SK-N-SH treated with all-trans-retinoic acid at 6 μM for 48 hours (cell line): ENCODE data around the gene PBX4.

Source experiments
- ATAC-seq: fragments of 200-7000 bp; cut with Tn5 transposase; 3 replicates; pipeline ENCODE4 v1.9.1; 2020; ENCODE audit warnings: mild to moderate bottlenecking, moderate library complexity
- ARNTL ChIP-seq: fragments of 450-650 bp; formaldehyde crosslinking; IDR thresholded peaks from 2 replicates; pipeline ENCODE4 v1.5.0; 2020; ENCODE audit warnings: low read depth, mild to moderate bottlenecking, moderate library complexity, borderline replicate concordance
- CSDC2 ChIP-seq: fragments of 250-450 bp; sonication (Bioruptor Pico); IDR thresholded peaks from 2 replicates; pipeline ENCODE4 v1.5.0; 2020; ENCODE audit warnings: mild to moderate bottlenecking, moderate library complexity
- ESRRG ChIP-seq: fragments of 250-450 bp; sonication (Bioruptor Pico); IDR thresholded peaks from 2 replicates; pipeline ENCODE4 v1.6.1; 2021; ENCODE audit warnings: mild to moderate bottlenecking
- GLIS3 ChIP-seq: fragments of 250-450 bp; sonication (Bioruptor Pico); IDR thresholded peaks from 2 replicates; pipeline ENCODE4 v1.5.0; 2020; ENCODE audit warnings: mild to moderate bottlenecking, moderate library complexity
- OSR1 ChIP-seq: fragments of 250-450 bp; sonication (Bioruptor Pico); IDR thresholded peaks from 2 replicates; pipeline ENCODE4 v1.8.0; 2022; ENCODE audit warnings: moderate library complexity, mild to moderate bottlenecking, inconsistent platforms
- PPARA ChIP-seq: fragments of 250-450 bp; sonication (Bioruptor Pico); IDR thresholded peaks from 2 replicates; pipeline ENCODE4 v1.5.0; 2020; ENCODE audit warnings: mild to moderate bottlenecking, borderline replicate concordance
- RARB ChIP-seq: fragments of 250-450 bp; sonication (Bioruptor Pico); IDR thresholded peaks from 2 replicates; pipeline ENCODE4 v1.8.0; 2021; ENCODE audit warnings: mild to moderate bottlenecking, moderate library complexity
- SNAI2 ChIP-seq: fragments of 250-450 bp; sonication (Bioruptor Pico); IDR thresholded peaks from 2 replicates; pipeline ENCODE4 v1.5.0; 2020; ENCODE audit warnings: mild to moderate bottlenecking, moderate library complexity
- TCF4 ChIP-seq: fragments of 250-450 bp; sonication (Bioruptor Pico); IDR thresholded peaks from 2 replicates; pipeline ENCODE4 v1.8.0; 2021; ENCODE audit warnings: mild to moderate bottlenecking, moderate library complexity, borderline replicate concordance
- TOX ChIP-seq: fragments of 250-450 bp; sonication (Bioruptor Pico); IDR thresholded peaks from 2 replicates; pipeline ENCODE4 v1.8.0; 2021; ENCODE audit warnings: mild to moderate bottlenecking, moderate library complexity, borderline replicate concordance
- ZC3H10 ChIP-seq: fragments of 250-450 bp; sonication (Bioruptor Pico); IDR thresholded peaks from 2 replicates; pipeline ENCODE4 v1.5.1; 2021; ENCODE audit warnings: mild to moderate bottlenecking, moderate library complexity
- ZFP3 ChIP-seq: fragments of 250-450 bp; sonication (Bioruptor Pico); IDR thresholded peaks from 2 replicates; pipeline ENCODE4 v1.5.0; 2020; ENCODE audit warnings: mild to moderate bottlenecking, moderate library complexity
- ZFP30 ChIP-seq: fragments of 450-650 bp; formaldehyde crosslinking; IDR thresholded peaks from 2 replicates; pipeline ENCODE4 v1.5.0; 2022; ENCODE audit warnings: mild to moderate bottlenecking, moderate library complexity
- ZNF565 ChIP-seq: fragments of 450-650 bp; formaldehyde crosslinking; conservative IDR thresholded peaks from 2 replicates; pipeline ENCODE4 v1.5.0; 2020; ENCODE audit warnings: low read depth, mild to moderate bottlenecking, moderate library complexity
- ZNF70 ChIP-seq: fragments of 450-650 bp; formaldehyde crosslinking; IDR thresholded peaks from 2 replicates; pipeline ENCODE4 v1.5.0; 2020; ENCODE audit warnings: mild to moderate bottlenecking, moderate library complexity
- ZNF8 ChIP-seq: fragments of 450-650 bp; formaldehyde crosslinking; IDR thresholded peaks from 2 replicates; pipeline ENCODE4 v1.5.0; 2020; ENCODE audit warnings: mild to moderate bottlenecking, moderate library complexity
- TF ChIP-seq, protein P1 (sequence below): fragments of 250-450 bp; sonication (Bioruptor Pico); IDR thresholded peaks from 2 replicates; pipeline ENCODE4 v1.8.0; 2020; ENCODE audit warnings: mild to moderate bottlenecking, moderate library complexity, borderline replicate concordance
- TF ChIP-seq, protein P2 (sequence below): fragments of 250-450 bp; sonication (Bioruptor Pico); IDR thresholded peaks from 2 replicates; pipeline ENCODE4 v1.5.0; 2020; ENCODE audit warnings: mild to moderate bottlenecking, moderate library complexity
- TF ChIP-seq, protein P3 (sequence below): fragments of 250-450 bp; sonication (Bioruptor Pico); IDR thresholded peaks from 2 replicates; pipeline ENCODE4 v1.5.1; 2021; ENCODE audit warnings: mild to moderate bottlenecking, moderate library complexity
- TF ChIP-seq, protein P4 (sequence below): fragments of 250-450 bp; sonication (Bioruptor Pico); IDR thresholded peaks from 2 replicates; pipeline ENCODE4 v1.8.0; 2021; ENCODE audit warnings: low read depth, mild to moderate bottlenecking, moderate library complexity, borderline replicate concordance

The PBX4 gene

DNA sequence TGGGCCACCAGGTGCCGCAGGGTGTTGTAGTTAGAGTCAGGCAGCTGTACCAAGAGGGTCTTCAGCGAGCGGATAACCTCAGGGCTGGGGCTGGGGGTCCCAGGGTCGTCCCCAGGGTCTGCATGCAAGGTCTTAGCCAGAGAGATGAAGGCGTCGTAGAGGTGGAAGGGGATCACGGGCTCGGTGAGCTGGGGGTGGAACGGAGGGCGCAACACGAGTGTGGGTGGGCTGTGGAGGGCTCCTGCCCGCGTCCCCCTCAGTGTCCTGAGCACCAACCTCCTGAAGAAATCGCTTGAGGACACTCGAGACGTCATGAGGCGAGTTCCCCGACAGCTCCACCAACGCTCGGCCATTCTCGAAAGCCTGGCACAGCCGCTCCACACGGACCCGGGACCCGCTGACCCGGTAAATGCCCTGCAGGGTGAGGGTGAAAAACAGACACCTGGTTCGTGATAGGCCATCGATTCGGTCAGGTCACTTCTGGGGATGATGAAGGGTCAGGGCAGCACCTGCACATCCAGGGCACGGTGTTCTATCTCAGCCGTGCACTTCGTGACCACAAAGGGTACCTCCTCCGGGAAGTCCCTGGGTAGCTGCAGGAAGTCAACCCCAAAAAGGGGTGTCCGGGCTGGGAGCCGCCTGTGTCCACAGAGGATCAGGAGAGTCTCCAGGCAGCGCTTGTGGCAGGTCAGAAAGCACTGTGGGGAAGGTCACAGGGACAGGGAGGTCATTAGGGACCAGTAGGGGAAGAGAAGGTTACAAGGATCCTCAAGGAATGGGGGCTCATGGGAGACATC, 16.2 kb upstream of the PBX4 start:
- TF ChIP-seq SNAI2 (no peak), ZNF70 (CRISPR knock-in tag) (no peak), ZFP30 (CRISPR knock-in tag) (no peak), ARNTL (CRISPR knock-in tag) (no peak), ESRRG (CRISPR knock-in tag) (no peak), TOX (CRISPR knock-in tag) (no peak), OSR1 (CRISPR knock-in tag) (no peak), PPARA (no peak)
- no peak for ATAC-seq

DNA sequence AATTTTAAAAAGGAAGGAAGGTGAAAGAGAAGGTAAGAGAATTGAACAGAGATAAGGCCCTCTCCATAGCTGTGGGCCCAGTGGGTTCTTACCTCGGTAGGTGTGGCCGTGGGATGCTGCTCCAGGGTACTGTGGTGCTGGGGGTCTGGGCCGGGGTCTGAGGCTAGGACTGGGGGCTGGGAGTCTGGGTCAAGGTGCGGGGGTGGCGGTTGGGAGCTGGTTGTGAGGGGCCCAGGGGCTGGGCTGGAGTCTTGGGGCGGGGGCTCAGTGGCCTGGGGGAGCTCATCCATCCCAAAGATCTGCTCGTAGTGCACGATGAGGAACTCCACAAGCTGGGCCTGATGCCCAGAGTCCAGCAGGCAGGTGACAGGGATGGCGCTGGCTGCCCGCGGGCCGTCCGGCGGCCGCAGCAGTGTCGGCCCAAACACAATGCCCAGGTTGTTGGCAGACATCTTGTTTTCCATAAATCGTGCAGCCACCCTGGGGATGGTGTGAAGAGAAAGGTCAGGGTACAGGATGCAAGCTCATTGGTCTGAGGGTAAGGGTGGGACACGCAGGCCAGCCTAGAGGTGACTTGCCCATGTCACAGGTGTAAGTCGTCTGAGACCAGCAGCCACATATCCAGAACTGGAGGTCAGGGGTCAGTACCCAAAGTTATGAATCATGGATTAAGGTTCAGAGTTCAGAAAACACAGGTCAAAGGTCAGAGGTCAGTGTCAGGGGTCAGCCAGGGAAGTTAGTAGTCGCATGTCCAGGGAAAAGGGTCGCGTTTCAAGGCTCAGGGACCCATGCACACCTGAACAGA, 15.4 kb upstream of the PBX4 start:
- ATAC-seq, result no peak
- no peak for TF ChIP-seq PPARA
- TF ChIP-seq, protein P1, sequence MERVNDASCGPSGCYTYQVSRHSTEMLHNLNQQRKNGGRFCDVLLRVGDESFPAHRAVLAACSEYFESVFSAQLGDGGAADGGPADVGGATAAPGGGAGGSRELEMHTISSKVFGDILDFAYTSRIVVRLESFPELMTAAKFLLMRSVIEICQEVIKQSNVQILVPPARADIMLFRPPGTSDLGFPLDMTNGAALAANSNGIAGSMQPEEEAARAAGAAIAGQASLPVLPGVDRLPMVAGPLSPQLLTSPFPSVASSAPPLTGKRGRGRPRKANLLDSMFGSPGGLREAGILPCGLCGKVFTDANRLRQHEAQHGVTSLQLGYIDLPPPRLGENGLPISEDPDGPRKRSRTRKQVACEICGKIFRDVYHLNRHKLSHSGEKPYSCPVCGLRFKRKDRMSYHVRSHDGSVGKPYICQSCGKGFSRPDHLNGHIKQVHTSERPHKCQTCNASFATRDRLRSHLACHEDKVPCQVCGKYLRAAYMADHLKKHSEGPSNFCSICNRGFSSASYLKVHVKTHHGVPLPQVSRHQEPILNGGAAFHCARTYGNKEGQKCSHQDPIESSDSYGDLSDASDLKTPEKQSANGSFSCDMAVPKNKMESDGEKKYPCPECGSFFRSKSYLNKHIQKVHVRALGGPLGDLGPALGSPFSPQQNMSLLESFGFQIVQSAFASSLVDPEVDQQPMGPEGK (CRISPR knock-in tag), result no peak
- TF ChIP-seq, protein P2, sequence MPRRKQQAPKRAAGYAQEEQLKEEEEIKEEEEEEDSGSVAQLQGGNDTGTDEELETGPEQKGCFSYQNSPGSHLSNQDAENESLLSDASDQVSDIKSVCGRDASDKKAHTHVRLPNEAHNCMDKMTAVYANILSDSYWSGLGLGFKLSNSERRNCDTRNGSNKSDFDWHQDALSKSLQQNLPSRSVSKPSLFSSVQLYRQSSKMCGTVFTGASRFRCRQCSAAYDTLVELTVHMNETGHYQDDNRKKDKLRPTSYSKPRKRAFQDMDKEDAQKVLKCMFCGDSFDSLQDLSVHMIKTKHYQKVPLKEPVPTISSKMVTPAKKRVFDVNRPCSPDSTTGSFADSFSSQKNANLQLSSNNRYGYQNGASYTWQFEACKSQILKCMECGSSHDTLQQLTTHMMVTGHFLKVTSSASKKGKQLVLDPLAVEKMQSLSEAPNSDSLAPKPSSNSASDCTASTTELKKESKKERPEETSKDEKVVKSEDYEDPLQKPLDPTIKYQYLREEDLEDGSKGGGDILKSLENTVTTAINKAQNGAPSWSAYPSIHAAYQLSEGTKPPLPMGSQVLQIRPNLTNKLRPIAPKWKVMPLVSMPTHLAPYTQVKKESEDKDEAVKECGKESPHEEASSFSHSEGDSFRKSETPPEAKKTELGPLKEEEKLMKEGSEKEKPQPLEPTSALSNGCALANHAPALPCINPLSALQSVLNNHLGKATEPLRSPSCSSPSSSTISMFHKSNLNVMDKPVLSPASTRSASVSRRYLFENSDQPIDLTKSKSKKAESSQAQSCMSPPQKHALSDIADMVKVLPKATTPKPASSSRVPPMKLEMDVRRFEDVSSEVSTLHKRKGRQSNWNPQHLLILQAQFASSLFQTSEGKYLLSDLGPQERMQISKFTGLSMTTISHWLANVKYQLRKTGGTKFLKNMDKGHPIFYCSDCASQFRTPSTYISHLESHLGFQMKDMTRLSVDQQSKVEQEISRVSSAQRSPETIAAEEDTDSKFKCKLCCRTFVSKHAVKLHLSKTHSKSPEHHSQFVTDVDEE, result no peak
- TF ChIP-seq CSDC2, result no peak
- no peak for TF ChIP-seq OSR1 (CRISPR knock-in tag)
- TF ChIP-seq ZNF8, result no peak
- TF ChIP-seq, protein P3, sequence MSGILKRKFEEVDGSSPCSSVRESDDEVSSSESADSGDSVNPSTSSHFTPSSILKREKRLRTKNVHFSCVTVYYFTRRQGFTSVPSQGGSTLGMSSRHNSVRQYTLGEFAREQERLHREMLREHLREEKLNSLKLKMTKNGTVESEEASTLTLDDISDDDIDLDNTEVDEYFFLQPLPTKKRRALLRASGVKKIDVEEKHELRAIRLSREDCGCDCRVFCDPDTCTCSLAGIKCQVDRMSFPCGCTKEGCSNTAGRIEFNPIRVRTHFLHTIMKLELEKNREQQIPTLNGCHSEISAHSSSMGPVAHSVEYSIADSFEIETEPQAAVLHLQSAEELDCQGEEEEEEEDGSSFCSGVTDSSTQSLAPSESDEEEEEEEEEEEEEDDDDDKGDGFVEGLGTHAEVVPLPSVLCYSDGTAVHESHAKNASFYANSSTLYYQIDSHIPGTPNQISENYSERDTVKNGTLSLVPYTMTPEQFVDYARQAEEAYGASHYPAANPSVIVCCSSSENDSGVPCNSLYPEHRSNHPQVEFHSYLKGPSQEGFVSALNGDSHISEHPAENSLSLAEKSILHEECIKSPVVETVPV, result no peak
- TF ChIP-seq ZFP3, result no peak
- TF ChIP-seq, all 23 proteins: peak for 0

DNA sequence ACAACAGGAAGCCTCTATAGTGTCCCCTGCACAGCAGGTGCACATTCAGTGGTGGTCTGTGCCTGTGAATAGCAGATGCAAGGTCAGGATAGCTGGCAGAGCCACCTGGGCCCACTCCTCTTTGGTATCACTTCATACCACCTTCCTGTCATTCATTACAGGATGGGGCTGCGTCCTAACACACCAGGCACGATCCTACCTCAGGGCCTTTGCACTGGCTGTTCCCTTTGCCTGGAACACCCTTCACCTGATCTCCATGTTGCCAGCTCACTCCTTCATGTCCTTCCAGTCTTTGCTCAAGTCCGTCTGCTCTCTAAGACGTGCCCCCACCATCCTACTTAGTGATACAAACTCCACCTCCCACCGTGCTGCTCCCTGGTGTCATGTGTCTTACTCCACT, 14.2 kb upstream of the PBX4 start:
- no peak for ATAC-seq
- TF ChIP-seq ZFP30 (CRISPR knock-in tag) (no peak), ZNF565 (no peak), ZNF70 (CRISPR knock-in tag) (no peak), PPARA (no peak), ZC3H10 (CRISPR knock-in tag) (no peak), RARB (CRISPR knock-in tag) (no peak), SNAI2 (no peak), ZNF8 (no peak), GLIS3 (CRISPR knock-in tag) (no peak), TCF4 (no peak), ZFP3 (no peak)
- TF ChIP-seq, protein P1 (CRISPR knock-in tag), result no peak
- TF ChIP-seq, protein P4, sequence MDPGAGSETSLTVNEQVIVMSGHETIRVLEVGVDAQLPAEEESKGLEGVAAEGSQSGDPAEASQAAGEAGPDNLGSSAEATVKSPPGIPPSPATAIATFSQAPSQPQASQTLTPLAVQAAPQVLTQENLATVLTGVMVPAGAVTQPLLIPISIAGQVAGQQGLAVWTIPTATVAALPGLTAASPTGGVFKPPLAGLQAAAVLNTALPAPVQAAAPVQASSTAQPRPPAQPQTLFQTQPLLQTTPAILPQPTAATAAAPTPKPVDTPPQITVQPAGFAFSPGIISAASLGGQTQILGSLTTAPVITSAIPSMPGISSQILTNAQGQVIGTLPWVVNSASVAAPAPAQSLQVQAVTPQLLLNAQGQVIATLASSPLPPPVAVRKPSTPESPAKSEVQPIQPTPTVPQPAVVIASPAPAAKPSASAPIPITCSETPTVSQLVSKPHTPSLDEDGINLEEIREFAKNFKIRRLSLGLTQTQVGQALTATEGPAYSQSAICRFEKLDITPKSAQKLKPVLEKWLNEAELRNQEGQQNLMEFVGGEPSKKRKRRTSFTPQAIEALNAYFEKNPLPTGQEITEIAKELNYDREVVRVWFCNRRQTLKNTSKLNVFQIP (CRISPR knock-in tag), result no peak
- TF ChIP-seq, protein P2, result no peak
